Endothelial cell of umbilical vein (primary cell): Measurements from ENCODE around the gene NFYC. TPM values are rescaled to one million over a fixed set of nuclear protein-coding genes. Genes with fewer than 3 reads are reported as not detected.

Experiments
- BruUV-seq: library from RNA; stranded (reverse); fragments of 400-500 nt; replicated peaks from 2 replicates; lab custom pipeline; 2021; lab: Mats Ljungman, UMichigan
- CTCF ChIA-PET: fragments of 300-600, 350-600 bp; sonication (Branson Sonifier 250); formaldehyde crosslinking; loops from one replicate; lab custom pipeline; 2021; ENCODE audit warnings: antibody characterized with exemption, inconsistent platforms; lab: Charles Lee
- POLR2A ChIA-PET: fragments of 300-600, 350-600 bp; sonication (Branson Sonifier 250); formaldehyde crosslinking; loops from one replicate; lab custom pipeline; 2021; ENCODE audit warnings: antibody characterized with exemption, inconsistent platforms; lab: Charles Lee
- DNase-seq: peaks from one replicate; pipeline ENCODE4 v3.0.0-alpha.2; 2011; ENCODE audit warnings: low read depth, low spot score
- FAIRE-seq: peaks from 2 replicates; lab custom pipeline; 2011; peaks lifted over from hg19 to GRCh38; lab: Jason Lieb, UNC
- H2AFZ ChIP-seq: 2 replicates; pipeline ENCODE4 v1.6.0; 2012; ENCODE audit warnings: low read depth, low read length, control low read depth, inconsistent platforms
- H3K27ac ChIP-seq: 2 replicates; pipeline ENCODE4 v1.5.1; 2011; ENCODE audit warnings: low read depth, mild to moderate bottlenecking, control low read depth, low read length, moderate library complexity; ENCODE audit not compliant: insufficient read depth
- H3K27me3 ChIP-seq, 2 experiments: 2 replicates each; pipeline versions ENCODE4 v1.6.0 to v1.6.1; 2011; ENCODE audit warnings: low read length in 2 of 2, mixed read lengths in 1 of 2; ENCODE audit not compliant: control insufficient read depth in 2 of 2, insufficient read depth in 2 of 2
- H3K36me3 ChIP-seq, 2 experiments: 2 replicates in 1 of 2; 3 replicates in 1 of 2; pipeline ENCODE4 v1.5.1; 2011; ENCODE audit warnings: low read length in 2 of 2, mild to moderate bottlenecking in 1 of 2, moderate library complexity in 1 of 2; ENCODE audit not compliant: control insufficient read depth in 2 of 2, insufficient read depth in 2 of 2; ENCODE audit errors: extremely low read depth in 1 of 2
- H3K4me1 ChIP-seq: 3 replicates; pipeline ENCODE4 v1.5.1; 2011; ENCODE audit warnings: mild to moderate bottlenecking, low read length; ENCODE audit not compliant: control insufficient read depth, insufficient read depth; ENCODE audit errors: extremely low read depth
- H3K4me2 ChIP-seq: 2 replicates; pipeline ENCODE4 v1.6.1; 2011; ENCODE audit warnings: low read length, control low read depth, mixed read lengths; ENCODE audit not compliant: insufficient read depth
- H3K4me3 ChIP-seq, 3 experiments: fragments of 200-600 bp in 1 of 3; sonication (generic), shearing (Covaris generic) in 1 of 3; replicated peaks in 1 of 3; 2 replicates each; pipeline ENCODE4 v1.5.1; 2011 to 2016; ENCODE audit warnings: control low read depth in 3 of 3, low read length in 3 of 3, mild to moderate bottlenecking in 2 of 3, inconsistent platforms in 1 of 3, low read depth in 1 of 3, moderate library complexity in 1 of 3; ENCODE audit not compliant: insufficient read depth in 1 of 3
- H3K79me2 ChIP-seq: 2 replicates; pipeline ENCODE4 v1.6.0; 2012; ENCODE audit warnings: low read length, inconsistent platforms; ENCODE audit not compliant: control insufficient read depth, insufficient read depth
- H3K9ac ChIP-seq: replicated peaks from 2 replicates; pipeline ENCODE3; 2011; ENCODE audit warnings: low read length, control low read depth; ENCODE audit not compliant: insufficient read depth; ENCODE audit errors: extremely low read depth
- H3K9me1 ChIP-seq: replicated peaks from 3 replicates; pipeline ENCODE4 v1.6.0; 2011; ENCODE audit warnings: mild to moderate bottlenecking, low read length; ENCODE audit not compliant: control insufficient read depth, insufficient read depth; ENCODE audit errors: extremely low read depth
- H3K9me3 ChIP-seq: replicated peaks from 2 replicates; pipeline ENCODE4 v1.5.1; 2012; ENCODE audit warnings: low read length, inconsistent platforms; ENCODE audit not compliant: control insufficient read depth, insufficient read depth
- H4K20me1 ChIP-seq: replicated peaks from 2 replicates; pipeline ENCODE3; 2011; ENCODE audit warnings: mild to moderate bottlenecking, low read length; ENCODE audit not compliant: control insufficient read depth, insufficient read depth; ENCODE audit errors: extremely low read depth
- CTCF ChIP-seq, 2 donors: IDR thresholded peaks; 1 replicate in 1 of 2; 2 replicates in 1 of 2; pipeline ENCODE4 v1.5.1; 2011; ENCODE audit warnings: low read length in 2 of 2, mild to moderate bottlenecking in 2 of 2, moderate library complexity in 2 of 2, control low read depth in 1 of 2, inconsistent platforms in 1 of 2, low read depth in 1 of 2; ENCODE audit not compliant: insufficient read depth in 1 of 2; ENCODE audit errors: extremely low read depth in 1 of 2
- EZH2 ChIP-seq: IDR thresholded peaks from 2 replicates; pipeline ENCODE4 v1.6.1; 2012; ENCODE audit warnings: borderline replicate concordance, low read depth, mild to moderate bottlenecking, moderate library complexity, low read length, inconsistent platforms; ENCODE audit not compliant: severe bottlenecking
- FOS ChIP-seq: IDR thresholded peaks from 2 replicates; pipeline ENCODE4 v1.6.1; 2011; ENCODE audit warnings: mild to moderate bottlenecking, low read length, moderate library complexity, borderline replicate concordance; ENCODE audit not compliant: insufficient read depth
- GATA2 ChIP-seq: IDR thresholded peaks from 2 replicates; pipeline ENCODE4 v1.7.0; 2011; ENCODE audit warnings: low read depth, mild to moderate bottlenecking, moderate library complexity, mixed read lengths, low read length; ENCODE audit not compliant: insufficient read length, insufficient read depth
- JUN ChIP-seq: IDR thresholded peaks from 2 replicates; pipeline ENCODE4 v1.6.1; 2011; ENCODE audit warnings: borderline replicate concordance, low read depth; ENCODE audit not compliant: insufficient read length, insufficient read depth
- MAX ChIP-seq: IDR thresholded peaks from 2 replicates; pipeline ENCODE4 v1.6.1; 2011; ENCODE audit not compliant: insufficient read depth, insufficient read length
- MYC ChIP-seq: IDR thresholded peaks from one replicate; pipeline ENCODE4 v1.6.1; 2011; ENCODE audit warnings: mild to moderate bottlenecking, low read depth, low read length
- POLR2A ChIP-seq: IDR thresholded peaks from 2 replicates; pipeline ENCODE4 v1.6.1; 2012; ENCODE audit warnings: low read depth, mild to moderate bottlenecking, control low read depth, low read length
- POLR2AphosphoS5 ChIP-seq: IDR thresholded peaks from 2 replicates; pipeline ENCODE4 v1.6.1; 2012; ENCODE audit warnings: low read depth, mild to moderate bottlenecking, control low read depth, low read length, moderate library complexity; ENCODE audit not compliant: insufficient read depth
- dilution Hi-C: fragments of 300-500 bp; cut with MboI; formaldehyde crosslinking; loops from one replicate; pipeline ENCODE4 v1.15.0; 2019; ENCODE audit warnings: low sequenced_read_pairs; ENCODE audit not compliant: extremely low pct_ligation_motif_present
- intact Hi-C: fragments of 100-400 bp; cut with micrococcal nuclease; formaldehyde crosslinking; loops from one replicate; pipeline ENCODE4 v1.10.0; 2022
- polyA plus RNA-seq, 4 experiments: library from polyadenylated mRNA; depleted of rRNA in 3 of 4; stranded (reverse) in 3 of 4; unstranded in 1 of 4; fragments of >200 nt; gene quantifications; 2 replicates each; pipeline versions ENCODE4 v1.2.1 to v1.2.3, GENCODE V29; 2011 to 2012; ENCODE audit warnings: missing spikeins in 1 of 4
- total RNA-seq: library from RNA; stranded (reverse); gene quantifications from 2 replicates; pipeline ENCODE4 v1.2.3, GENCODE V29; 2021

The NFYC gene
- total and polyA plus RNA-seq, 2 donors (not counting 3 experiments of a cell fraction or from before 2014, with no cell fraction given) = 51.1 to 81.7 TPM

DNA sequence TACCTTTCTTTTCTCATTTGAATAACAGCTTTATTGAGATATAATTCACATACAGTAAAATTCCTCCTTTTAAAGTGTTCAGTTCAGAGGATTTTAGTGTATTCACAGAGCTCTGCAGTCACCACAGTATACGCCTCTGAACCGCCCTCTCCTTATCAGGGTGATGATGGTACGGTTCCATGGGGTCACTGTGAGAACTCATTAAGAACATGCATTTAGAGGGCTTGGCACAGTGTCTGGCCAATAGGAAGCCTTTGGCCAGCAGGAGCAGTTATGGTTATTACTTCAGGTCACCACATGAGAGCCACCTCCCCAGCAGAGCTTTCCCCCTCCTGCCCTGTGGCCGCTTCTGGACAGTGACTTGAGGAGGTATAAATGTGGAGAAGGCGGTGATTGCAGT, 119.4 kb downstream of the NFYC start:
- Histone ChIP-seq H3K27me3 (peaks cover 0 to 4% of the 10 kb centered on the region in 2 experiments), H3K9me3 (no peaks in the 10 kb centered on the region), H4K20me1 (no peaks in the 10 kb centered on the region), H3K9me1 (no peaks in the 10 kb centered on the region), H3K27ac (no peak overlapping the region), H3K79me2 (no peaks in the 10 kb centered on the region), H3K4me3 (no peak overlapping the region), H3K4me2 (no peak overlapping the region), H3K4me1 (no peaks in the 10 kb centered on the region), H3K9ac (no peak overlapping the region), H2AFZ (no peak overlapping the region), H3K36me3 (no peaks in the 10 kb centered on the region)
- BruUV-seq = no TSS peak
- POLR2A ChIA-PET = no interaction called here
- dilution Hi-C loops = no loop called here
- FAIRE-seq = no peak
- TF ChIP-seq CTCF (IDR thresholded peaks at IDR 0.05; ENCODE audit: extremely low read depth in 1 of 2, insufficient read depth in 1 of 2, low read depth in 1 of 2, low read length in 2 of 2) (no peak), POLR2A (no peak), JUN (no peak), POLR2AphosphoS5 (no peak), MAX (no peak), GATA2 (no peak), EZH2 (no peak), FOS (no peak), MYC (no peak)
- CTCF ChIA-PET = interaction anchor here (1.8 kb wide), 1 partner anchor 36 kb away, joined by 9 read pairs; no protein-coding TSS in a partner anchor
- no peak for DNase-seq
- intact Hi-C loops = no loop called here
